ENCODE measurements around the gene MLST8.

The MLST8 gene

GRCh38 chr16:2173366-2173765 is 31.9 kb upstream of the MLST8 start:
- no peak for DNase-seq (ENCODE audit: low read depth)

GRCh38 chr16:2173916-2174315 is 31.3 kb upstream of the MLST8 start:
- no peak for DNase-seq (ENCODE audit: low read depth)

GRCh38 chr16:2174396-2175131 is 30.7 kb upstream of the MLST8 start:
- DNase-seq (ENCODE audit: low read depth): no peak

- DNase-seq (ENCODE audit: low read depth): no peak
Measured at GRCh38 chr16:2175454-2175853, 29.8 kb upstream of the MLST8 start.

GRCh38 chr16:2176047-2176446 is 29.2 kb upstream of the MLST8 start:
- DNase-seq (ENCODE audit: low read depth): no peak

- no peak for DNase-seq (ENCODE audit: low read depth)
Measured at GRCh38 chr16:2177101-2177500, 28.2 kb upstream of the MLST8 start.

- DNase-seq (ENCODE audit: low read depth): no peak
Measured at GRCh38 chr16:2177561-2177960, 27.7 kb upstream of the MLST8 start.

- peak; percentile 21 for DNase-seq (ENCODE audit: low read depth)
Measured at GRCh38 chr16:2178321-2179106, 26.7 kb upstream of the MLST8 start.

- DNase-seq (ENCODE audit: low read depth): no peak
Measured at GRCh38 chr16:2179107-2179501, 26.1 kb upstream of the MLST8 start.

GRCh38 chr16:2179576-2179975 is 25.7 kb upstream of the MLST8 start:
- no peak for DNase-seq (ENCODE audit: low read depth)

- DNase-seq (ENCODE audit: low read depth): no peak
Measured at GRCh38 chr16:2180461-2180860, 24.8 kb upstream of the MLST8 start.

GRCh38 chr16:2180962-2181923 is 24.0 kb upstream of the MLST8 start:
- no peak for DNase-seq (ENCODE audit: low read depth)

- DNase-seq (ENCODE audit: low read depth): no peak
Measured at GRCh38 chr16:2181952-2182351, 23.3 kb upstream of the MLST8 start.

- DNase-seq (ENCODE audit: low read depth): no peak
Measured at GRCh38 chr16:2183671-2184070, 21.6 kb upstream of the MLST8 start.

- DNase-seq (ENCODE audit: low read depth): no peak
Measured at GRCh38 chr16:2184346-2184745, 20.9 kb upstream of the MLST8 start.

GRCh38 chr16:2184962-2185361 is 20.3 kb upstream of the MLST8 start:
- DNase-seq (ENCODE audit: low read depth): no peak

GRCh38 chr16:2186064-2186463 is 19.2 kb upstream of the MLST8 start:
- DNase-seq (ENCODE audit: low read depth): no peak

GRCh38 chr16:2186505-2186904 is 18.7 kb upstream of the MLST8 start:
- no peak for DNase-seq (ENCODE audit: low read depth)

GRCh38 chr16:2187212-2187611 is 18.0 kb upstream of the MLST8 start:
- DNase-seq (ENCODE audit: low read depth): no peak

GRCh38 chr16:2188395-2188794 is 16.9 kb upstream of the MLST8 start:
- no peak for DNase-seq (ENCODE audit: low read depth)

GRCh38 chr16:2189252-2189893 is 15.9 kb upstream of the MLST8 start:
- DNase-seq (ENCODE audit: low read depth): no peak
